NCI-H1694 treated with DMSO at 0.1 percent for 48 hours (cell line): ENCODE measurements around the gene PAGR1.

Source experiments
- DNase-seq: peaks from one replicate; lab custom pipeline; 2025; lab: John Stamatoyannopoulos, UW

PAGR1 gene

DNA sequence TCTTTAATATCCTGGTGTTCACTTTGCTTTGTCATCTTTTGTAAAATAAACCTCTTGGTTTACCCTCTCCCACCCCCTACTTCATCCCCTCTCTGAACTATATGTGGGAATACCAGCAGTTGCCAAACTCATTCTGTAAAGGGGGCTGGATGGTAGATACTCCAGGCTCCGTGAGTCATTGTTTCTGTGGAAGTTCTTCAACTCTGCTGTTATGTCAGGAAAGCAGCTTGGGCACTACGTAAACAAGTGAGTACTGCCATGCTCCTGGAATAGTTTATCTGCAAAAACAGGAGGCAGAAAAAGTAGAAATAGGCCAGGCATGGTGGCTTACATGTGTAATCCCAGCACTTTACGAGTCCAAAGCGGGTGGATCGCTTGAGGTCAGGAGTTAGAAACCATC lies 21.9 kb downstream of the PAGR1 start:
- no peak for DNase-seq

DNA sequence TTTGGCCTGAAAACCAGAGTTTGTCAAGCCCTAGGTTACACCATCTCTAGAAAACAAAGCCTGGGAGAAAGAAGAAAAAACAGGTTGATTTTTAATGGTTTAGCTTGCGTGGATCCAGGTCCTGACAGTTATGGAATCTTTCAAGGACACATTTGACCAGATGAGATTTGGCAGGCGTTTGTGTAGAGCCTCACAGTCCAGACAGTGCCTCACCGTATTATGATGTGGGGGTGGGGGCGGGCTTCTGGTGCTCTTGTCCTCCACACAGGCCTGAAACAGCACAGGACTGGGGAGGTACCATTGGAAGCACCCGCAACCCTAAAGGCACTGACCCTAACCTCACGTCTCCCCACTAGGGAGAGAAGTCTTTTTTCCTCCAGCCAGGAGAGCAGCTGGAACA lies 23.9 kb downstream of the PAGR1 start:
- DNase-seq: no peak

DNA sequence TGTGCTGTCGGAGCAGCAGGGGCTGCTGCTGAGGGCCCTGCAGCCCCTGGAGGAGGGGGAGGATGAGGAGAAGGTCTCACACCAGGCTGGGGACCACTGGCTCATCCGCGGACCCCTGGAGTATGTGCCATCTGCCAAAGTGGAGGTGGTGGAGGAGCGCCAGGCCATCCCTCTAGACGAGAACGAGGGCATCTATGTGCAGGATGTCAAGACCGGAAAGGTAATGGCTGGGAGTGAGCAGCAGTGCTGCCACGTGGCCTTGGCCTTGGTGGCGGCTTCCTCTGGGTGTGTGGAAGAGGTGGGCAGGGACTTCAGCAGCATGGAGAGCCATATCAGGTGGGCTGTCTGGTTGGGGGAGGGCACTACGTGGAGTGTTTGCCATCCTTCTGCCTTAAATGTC lies 24.3 kb downstream of the PAGR1 start:
- no peak for DNase-seq

DNA sequence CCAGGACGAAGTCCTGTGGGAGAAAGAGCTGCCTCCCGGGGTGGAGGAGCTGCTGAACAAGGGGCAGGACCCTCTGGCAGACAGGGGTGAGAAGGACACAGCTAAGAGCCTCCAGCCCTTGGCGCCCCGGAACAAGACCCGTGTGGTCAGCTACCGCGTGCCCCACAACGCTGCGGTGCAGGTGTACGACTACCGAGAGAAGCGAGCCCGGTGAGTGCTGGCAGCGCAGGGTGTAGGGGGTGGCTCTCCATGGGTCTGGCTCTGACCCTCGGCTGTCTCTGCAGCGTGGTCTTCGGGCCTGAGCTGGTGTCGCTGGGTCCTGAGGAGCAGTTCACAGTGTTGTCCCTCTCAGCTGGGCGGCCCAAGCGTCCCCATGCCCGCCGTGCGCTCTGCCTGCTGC lies 25.7 kb downstream of the PAGR1 start:
- DNase-seq: no peak

DNA sequence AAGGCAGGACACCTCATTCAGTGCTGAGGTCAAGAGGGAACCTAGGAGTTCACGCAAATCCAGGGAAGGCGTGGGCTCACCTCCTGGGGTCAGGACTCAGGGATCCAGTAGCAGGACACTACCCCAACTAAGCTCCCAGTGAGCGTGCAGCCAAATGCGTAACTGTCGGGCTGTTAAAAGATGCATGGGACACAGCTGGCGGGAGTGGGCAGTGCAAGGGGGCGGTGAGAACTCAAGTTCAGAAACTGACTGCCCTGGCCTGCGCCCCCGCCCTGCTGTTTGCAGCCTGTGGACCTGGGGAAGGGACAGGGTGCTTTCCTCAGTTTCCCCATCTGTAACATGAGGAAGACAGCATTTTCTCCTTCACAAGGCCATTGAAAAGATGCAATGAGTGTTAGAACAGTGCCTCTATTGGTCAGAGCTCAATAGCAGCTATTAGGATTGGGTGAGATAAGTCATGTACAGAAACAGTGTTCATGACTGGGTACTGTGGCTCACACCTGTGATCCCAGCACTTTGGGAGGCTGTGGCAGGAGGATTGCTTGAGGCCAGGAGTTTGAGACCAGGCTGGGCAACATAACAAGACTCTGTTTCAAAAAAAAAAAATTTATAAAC lies 26.9 kb downstream of the PAGR1 start:
- no peak for DNase-seq

DNA sequence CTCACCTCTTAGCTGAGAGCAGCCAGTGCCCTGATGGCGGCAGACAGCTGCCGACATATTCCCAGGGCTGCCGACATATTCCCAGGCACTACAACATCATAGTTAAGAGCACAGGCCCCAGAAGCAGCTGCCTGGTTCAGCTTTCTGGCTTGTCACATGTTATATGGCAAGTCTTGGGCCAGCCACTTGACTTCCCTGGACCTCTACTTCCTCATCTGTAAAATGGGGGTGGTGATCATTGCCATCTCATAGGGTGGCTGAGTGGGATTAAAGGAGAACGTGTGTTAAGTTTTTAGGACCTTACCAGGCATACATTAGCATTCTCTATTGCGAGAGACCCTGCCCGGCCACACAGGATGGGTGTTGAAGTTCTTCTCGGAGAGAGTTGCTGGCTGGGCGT lies 28.0 kb downstream of the PAGR1 start:
- no peak for DNase-seq

DNA sequence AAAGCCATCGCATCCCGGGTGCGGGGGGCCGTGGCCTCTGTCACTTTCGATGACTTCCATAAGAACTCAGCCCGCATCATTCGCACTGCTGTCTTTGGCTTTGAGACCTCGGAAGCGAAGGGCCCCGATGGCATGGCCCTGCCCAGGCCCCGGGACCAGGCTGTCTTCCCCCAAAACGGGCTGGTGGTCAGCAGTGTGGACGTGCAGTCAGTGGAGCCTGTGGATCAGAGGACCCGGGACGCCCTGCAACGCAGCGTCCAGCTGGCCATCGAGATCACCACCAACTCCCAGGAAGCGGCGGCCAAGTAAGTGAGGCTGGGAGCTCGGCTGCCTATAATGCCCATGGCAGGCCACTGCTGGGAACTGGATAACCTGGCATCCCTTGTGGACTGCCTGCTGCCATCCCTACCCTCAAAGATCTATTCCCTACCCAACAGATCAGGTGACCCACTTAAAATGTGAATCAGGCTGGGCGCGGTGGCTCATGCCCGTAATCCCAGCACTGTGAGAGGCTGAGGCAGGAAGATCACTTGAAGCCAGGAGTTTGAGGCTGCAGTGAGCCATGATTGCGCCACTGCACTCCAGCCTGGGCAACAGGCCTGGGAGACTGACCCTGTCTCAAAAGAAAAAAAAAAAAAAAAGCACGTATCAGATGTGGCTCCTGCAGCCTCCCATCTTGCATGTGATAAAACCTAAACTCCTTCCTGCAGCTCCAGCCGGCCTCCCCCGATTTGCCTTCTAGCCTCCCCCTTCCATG lies 28.8 kb downstream of the PAGR1 start:
- no peak for DNase-seq

DNA sequence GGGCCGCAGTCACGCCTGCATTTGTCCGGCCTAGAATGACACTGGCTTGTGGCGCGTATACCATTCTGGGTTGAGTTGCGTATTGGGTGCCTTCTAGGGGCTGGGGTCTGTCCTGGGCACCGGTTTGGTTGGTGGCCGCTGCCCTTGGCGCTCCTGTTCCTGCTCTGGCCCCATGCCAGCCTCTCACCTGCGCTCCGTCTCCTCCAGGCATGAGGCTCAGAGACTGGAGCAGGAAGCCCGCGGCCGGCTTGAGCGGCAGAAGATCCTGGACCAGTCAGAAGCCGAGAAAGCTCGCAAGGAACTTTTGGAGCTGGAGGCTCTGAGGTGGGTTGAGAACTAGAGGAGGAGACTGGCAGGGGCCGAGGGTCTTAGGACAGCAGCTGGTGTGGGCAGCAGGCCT lies 29.7 kb downstream of the PAGR1 start:
- no peak for DNase-seq

DNA sequence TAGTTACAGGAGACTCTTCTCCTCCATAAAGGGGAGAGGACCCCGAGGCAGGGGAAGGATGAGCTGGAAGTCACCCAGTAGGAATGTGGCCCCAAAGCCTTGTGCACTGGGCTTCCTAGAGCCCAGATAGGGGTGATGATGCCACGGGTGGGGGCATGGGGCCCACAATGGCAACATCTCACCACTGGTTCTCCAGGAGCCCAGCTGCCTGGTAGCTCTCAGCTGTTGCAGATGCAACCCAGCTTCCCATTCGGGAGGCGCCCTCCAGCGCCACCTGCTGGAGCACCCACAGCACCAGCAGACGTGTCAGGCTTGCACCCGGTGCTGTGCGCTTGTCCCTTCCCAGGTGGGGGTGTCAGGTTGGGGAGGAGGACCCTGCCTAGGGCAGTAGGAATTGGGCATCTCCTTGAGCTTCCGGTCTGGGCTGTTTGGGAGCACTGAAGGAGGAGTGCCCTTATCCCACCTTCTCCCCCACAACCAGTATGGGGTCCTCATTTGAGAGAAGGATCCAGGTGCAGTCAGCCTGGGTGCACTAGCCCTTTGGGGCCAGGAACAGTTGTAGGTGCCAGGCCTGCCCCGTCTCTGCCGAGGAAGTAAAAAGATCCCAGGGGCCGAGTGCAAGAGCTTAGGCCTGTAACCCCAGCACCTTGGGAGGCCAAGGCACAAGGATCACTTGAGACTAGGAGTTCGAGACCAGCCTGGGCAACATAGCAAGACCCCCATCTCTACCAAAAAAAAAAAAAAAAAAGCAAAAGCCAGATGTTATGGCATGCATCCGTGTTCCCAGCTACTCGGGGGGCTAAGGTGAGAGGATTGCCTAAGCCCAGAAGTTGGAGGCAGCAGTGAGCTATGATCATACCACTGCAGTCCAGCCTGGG lies 32.7 kb downstream of the PAGR1 start:
- DNase-seq: peak; percentile 45

DNA sequence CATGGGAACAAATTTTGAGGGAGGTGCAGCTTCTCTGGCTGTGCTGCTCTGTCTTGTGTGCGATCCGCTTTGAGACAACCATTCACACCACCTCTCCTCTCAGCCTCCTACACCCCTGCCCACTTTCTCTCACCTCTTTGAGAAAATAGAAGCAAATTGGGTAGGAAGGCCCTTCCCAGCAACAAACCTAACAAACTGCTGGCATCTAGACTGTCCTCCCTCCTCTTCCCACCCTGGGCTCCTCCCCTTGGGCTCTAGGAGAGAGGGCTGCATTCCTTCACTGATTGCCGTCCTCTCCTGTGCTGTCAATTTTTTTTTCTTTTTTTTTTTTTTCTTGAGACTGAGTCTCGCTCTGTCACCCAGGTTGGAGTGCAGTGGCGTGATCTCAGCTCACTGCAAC lies 33.6 kb downstream of the PAGR1 start:
- DNase-seq: no peak

DNA sequence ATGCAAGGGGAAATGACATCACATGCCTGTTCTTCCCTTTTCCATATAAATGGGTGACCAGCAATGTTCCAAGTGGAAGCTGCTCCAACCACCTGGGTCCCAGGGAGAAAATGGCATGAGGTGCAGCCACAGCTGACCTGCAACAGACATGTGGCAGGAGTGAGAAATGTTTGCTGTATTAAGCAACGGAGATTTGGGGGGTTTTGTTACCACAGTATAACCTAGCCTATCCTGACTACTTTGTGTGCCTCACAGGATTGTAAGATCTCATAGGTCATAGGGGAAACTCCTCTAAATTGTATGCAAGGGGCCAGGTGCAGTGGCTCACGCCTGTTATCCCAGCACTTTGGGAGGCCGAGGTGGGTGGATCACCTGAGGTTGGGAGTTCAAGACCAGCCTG lies 35.0 kb downstream of the PAGR1 start:
- DNase-seq: no peak

DNA sequence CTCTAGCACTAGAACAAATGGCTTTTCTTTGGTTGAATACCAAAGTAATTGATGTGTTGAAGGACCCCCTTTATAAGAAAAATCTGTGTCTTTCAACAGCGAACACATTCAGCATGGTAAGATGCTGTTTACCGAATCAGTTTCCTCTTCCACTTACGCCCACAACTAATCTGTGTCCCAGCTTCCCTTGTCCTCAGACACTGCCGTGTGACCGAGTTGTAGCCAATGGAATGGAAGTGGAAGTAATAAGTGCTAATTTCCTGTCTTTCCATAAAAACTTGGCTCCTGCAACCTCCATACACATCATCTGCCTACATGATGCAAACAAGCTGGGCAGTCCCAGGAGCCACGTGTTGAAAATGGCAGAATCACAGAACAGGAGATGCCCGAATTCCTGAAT lies 36.7 kb downstream of the PAGR1 start:
- no peak for DNase-seq

DNA sequence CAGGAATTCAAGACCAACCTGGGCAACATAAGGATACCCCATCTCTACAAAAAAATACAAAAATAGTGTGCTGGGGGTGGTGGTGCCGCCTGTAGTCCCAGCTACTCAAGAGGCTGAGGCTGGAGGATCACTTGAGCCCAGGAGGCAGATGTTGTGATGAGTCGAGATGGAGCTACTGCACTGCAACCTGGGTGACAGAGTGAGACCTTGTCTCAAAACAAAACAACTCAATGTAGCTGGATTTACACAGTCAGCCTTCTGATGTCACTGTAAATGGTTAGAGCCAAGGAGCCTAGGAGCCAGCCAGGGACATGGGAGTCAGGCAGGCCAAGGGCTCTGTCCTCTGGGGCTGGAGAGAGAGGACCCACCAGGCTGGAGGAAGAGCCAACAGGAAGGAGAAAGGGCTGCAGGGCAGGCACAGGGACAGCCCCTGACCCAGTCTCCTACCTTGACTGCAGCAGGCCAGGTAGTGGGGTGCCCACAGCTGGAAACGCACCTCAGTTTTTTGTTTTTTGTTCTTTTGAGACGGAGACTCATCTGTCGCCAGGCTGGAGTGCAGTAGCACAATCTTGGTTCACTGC lies 38.7 kb downstream of the PAGR1 start:
- DNase-seq: no peak

DNA sequence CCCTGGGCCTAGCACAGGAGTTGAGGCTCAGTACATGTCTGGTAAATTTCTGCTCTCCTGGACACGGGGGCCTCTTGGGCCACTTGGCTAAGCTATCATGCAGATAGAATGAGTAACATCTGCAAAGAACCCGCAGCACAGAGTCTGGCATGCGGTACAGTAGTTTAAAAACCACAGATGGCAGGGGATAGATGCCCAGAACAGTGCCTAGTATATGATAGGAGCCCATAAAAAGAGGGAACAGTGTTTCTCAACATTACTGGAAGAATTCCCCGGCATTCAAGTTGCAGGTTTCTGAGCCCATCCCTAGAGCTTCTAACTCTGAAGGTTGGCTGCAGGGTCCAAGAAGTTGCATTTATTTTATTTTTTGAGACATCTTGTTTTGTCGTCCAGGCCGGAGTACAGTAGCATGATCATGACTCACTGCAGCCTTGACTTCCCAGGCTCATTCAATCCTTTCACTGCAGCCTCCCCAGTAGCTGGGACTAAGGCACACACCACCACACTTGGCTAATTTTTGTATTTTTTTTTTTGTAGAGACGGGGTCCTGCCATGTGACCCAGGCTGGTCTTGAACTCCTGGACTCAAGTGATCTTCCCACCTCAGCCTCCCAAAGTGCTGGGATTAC lies 41.3 kb downstream of the PAGR1 start:
- DNase-seq: peak; percentile 12

DNA sequence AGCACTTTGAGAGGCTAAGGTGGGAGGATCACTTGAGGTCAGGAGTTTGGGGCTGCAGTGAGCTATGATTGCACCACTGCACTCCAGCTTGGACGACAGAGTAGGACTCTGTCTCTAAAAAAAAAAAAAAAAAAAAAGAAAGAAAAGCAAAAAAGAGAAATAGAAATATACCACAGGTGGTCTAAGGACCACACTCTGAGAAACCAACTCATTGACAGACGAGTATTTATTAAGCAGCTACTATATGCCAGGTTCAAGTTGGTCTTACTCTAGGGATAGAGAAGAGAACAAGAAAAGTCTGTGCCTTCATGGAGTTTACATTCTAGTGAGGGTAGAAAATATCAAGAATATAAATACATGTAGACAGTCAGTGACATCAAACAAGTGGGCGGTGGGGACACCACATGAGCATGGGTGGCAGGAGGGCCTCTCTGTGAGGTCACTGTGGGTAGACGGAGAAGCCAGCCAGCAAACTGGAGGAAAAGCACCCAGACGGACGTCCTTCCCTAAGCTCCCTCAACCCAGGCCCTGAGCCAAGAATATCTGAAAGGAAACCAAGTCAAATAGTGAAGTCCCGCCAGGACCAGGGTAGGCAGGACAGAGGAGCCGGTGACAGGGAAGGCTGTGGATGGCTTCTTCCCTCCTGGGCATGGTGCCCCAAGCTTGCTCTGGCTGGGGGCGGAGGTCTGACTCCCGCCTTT lies 42.3 kb downstream of the PAGR1 start:
- no peak for DNase-seq

DNA sequence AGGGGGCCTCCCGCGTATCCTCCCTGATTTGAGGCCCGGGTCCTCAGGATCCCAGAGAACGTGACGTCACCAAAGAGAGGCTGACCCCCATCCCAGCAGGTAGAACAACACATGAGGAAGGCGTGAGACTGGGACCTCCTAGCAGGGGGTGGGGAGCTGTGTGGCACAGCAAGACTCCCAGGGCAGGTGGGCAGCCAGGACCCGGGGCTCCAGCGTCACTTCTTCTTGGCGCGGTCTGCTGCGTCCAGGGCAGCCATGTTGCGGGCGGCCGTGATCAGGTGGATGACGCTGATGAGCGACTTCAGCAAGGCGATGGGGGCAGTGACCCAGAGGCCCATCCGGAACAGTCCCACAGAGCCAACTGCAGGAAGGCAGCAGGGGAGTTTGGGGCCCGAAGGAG lies 43.0 kb downstream of the PAGR1 start:
- no peak for DNase-seq

DNA sequence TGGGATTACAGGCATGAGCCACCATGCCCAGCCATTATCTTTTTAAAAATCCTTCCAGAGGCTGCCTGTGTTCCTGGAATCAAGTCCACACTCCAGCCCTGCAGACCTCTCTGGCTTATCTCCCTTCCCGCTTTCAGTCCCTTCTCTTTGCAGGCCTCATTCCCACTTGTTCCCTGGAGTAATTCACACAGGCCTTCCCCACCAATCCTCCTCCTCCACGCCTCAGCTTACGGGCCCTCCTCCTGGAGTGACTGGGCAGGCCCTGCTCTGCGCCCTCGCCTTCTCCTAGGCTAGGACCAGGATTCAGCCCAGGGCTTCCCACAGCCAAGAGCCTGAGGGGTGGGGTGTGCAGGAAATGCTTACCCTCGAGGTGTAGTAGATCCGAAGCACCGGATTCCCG lies 44.3 kb downstream of the PAGR1 start:
- no peak for DNase-seq

DNA sequence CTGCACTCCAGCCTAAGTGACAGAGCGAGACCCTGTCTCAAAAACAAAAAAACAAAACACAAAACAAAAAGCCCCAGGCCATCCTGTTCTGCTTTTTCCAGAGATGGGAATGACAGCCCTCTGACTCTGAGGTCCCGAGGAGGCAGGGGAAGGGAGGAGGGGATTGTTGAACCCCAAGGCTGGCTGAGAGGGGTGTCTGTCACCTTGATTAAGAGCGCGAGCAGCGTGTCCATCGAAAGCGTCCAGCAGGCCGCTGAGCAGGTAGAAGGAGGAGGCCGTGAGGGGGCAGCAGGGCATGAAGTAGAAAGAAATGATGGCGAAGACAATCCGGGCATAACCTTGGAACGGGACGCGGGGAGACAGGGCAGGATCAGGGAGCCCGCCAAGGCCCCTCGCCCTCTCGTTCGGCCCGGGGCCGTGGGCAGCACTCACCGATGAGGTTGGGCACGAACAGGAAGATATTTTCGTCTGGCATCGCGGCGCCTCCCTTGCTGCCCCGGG lies 46.5 kb downstream of the PAGR1 start:
- DNase-seq: no peak

DNA sequence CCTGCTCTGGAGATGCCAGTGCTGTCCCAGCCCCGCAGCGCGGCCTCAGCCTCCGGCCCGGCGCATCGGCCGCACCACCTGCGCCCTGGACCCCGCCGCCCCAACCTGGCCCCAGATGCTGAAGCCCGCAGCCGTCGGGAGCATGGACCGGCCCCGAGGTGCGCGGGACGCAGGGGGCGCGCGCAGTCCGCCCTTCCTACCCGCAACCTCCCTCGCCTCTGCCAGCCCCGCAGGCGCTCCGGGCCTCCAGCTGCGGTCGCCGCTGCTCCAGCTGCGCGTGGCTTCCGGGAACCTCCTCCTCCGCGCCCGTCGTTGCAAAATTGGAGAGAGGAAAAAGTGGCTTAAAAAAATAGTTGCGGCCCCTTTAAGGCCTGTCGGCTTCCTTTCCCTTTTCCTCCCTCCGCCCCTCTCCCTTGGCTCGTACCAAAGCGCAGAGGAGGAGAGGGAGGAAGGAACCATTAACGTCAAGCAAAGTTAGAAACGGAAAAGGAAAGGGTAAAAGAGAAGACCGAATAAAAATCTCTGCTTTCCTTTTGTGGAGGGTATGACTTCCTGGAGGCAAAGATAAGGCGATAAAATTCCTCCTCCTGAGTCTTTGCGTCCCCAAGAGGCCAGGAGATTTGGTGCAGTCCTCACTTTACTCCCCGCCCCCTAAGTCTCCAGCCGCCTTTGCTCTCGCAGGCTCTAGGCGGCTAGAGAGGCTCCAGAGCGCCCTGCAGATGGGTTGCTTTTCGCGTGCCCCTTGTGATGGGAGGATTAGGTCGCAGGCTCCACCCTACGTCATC lies 47.1 kb downstream of the PAGR1 start, which contains the start of gene CDIPT:
TSS of gene CDIPT (minus strand) at position 343 of the 785 bp plus-strand sequence. CDS start 369 bp downstream, outside the sequence.
- DNase-seq: peak; percentile 83

DNA sequence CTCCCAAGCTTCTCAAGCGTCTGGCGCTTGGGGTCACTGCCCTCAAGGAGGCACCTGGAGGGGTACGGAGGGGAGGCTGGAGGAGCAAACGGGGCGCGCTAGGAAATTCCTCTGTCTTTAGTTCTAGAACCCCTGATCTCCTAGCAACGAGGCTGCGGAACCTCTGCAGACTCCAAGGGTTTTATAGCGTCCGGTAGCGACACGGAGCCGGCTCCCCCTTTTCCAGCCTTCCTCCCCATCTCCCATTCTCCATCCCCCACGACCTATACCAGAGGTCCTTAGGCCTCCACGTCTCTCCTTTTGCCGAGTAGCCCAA lies 47.7 kb downstream of the PAGR1 start:
- DNase-seq: no peak

DNA sequence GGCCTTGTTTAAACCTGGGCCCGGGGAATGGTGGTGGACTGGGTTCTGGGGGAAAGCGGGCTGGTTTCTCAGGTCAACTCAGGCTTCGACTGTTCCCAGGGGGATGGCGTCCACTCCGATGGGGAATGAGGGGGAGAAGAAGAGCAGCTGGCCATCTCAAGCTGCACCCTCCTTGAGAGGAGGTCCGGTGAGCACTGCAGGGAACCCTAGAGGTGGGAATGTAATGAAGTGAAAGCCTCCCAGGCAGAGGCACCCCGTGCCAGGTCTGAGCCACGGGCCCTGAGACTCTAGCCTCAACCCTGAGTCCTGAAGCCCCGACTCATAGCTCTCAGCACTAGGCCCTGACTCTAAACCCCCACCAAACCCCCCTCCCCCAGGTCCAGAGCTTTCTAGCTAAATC lies 48.3 kb downstream of the PAGR1 start:
- DNase-seq: no peak
